K562 (cell line): ENCODE results near the gene EEF2. TPM values are rescaled to one million over a fixed set of nuclear protein-coding genes. Genes with fewer than 3 reads are reported as not detected.

Experiments
- ATAC-seq: fragments of 200-7000 bp; cut with Tn5 transposase; 3 replicates; pipeline ENCODE4 v1.9.1; 2020; ENCODE audit warnings: moderate library complexity
- BruUV-seq: library from RNA; stranded (reverse); fragments of 400-500 nt; replicated peaks from 2 replicates; lab custom pipeline; 2021; lab: Mats Ljungman, UMichigan
- CTCF ChIA-PET: fragments of 300-600 bp; formaldehyde crosslinking; extraction: SDS; loops from one replicate; lab custom pipeline; 2021; ENCODE audit warnings: low intra/inter-chr PET ratio; lab: Yijun Ruan, JAX
- POLR2A ChIA-PET: fragments of 300-600, 350-650 bp; sonication (Branson Sonifier 250); formaldehyde crosslinking; extraction: SDS; loops from one replicate; lab custom pipeline; 2021; ENCODE audit warnings: antibody characterized with exemption, inconsistent platforms; lab: Yijun Ruan, JAX
- DNase-seq, 4 experiments: peaks; one replicate each; pipeline versions ENCODE4 v3.0.0 to v3.0.0-alpha.2; 2011 to 2018; ENCODE audit warnings: low spot score in 3 of 4, mixed read lengths in 3 of 4; ENCODE audit errors: extremely low read depth in 1 of 4
- FAIRE-seq: peaks from 2 replicates; lab custom pipeline; 2011; peaks lifted over from hg19 to GRCh38; lab: Jason Lieb, UNC
- H2AFZ ChIP-seq: 2 replicates; pipeline ENCODE4 v1.6.0; 2011; ENCODE audit warnings: low read depth, low read length, control low read depth, inconsistent platforms
- H3K27ac ChIP-seq: fragments of 200-600 bp; 3 replicates; pipeline ENCODE4 v1.8.0; 2011; ENCODE audit warnings: low read depth, mild to moderate bottlenecking, control low read depth, inconsistent platforms, low read length, moderate library complexity, mixed read lengths; ENCODE audit errors: extremely low read depth
- H3K27me3 ChIP-seq, 2 experiments: fragments of 300-600 bp in 1 of 2; 2 replicates in 1 of 2; 3 replicates in 1 of 2; pipeline versions ENCODE4 v1.6.0 to v1.8.0; 2011; ENCODE audit warnings: inconsistent platforms in 2 of 2, low read length in 2 of 2, mild to moderate bottlenecking in 1 of 2, mixed read lengths in 1 of 2, moderate library complexity in 1 of 2; ENCODE audit not compliant: control insufficient read depth in 2 of 2, insufficient read depth in 2 of 2
- H3K36me3 ChIP-seq: fragments of 300-600 bp; 3 replicates; pipeline ENCODE4 v1.8.0; 2011; ENCODE audit warnings: mild to moderate bottlenecking, low read length, inconsistent platforms; ENCODE audit not compliant: control insufficient read depth, insufficient read depth
- H3K4me1 ChIP-seq, 2 experiments: fragments of 200-600 bp in 1 of 2; replicated peaks in 1 of 2; 2 replicates in 1 of 2; 3 replicates in 1 of 2; pipeline versions ENCODE4 v1.5.1 to v1.8.0; 2011; ENCODE audit warnings: inconsistent platforms in 2 of 2, low read length in 2 of 2, mild to moderate bottlenecking in 1 of 2, mixed read lengths in 1 of 2, moderate library complexity in 1 of 2; ENCODE audit not compliant: control insufficient read depth in 2 of 2, insufficient read depth in 2 of 2
- H3K4me2 ChIP-seq: 2 replicates; pipeline ENCODE4 v1.6.1; 2011; ENCODE audit warnings: low read length, control low read depth, inconsistent platforms, mixed read lengths; ENCODE audit not compliant: insufficient read depth
- H3K4me3 ChIP-seq: fragments of 200-600 bp; sonication (generic), shearing (Covaris generic); 2 replicates; pipeline ENCODE4 v1.5.1; 2016; ENCODE audit warnings: control low read depth, inconsistent platforms
- H3K79me2 ChIP-seq: fragments of 200-600 bp; 3 replicates; pipeline ENCODE4 v1.8.0; 2011; ENCODE audit warnings: low read length, inconsistent platforms; ENCODE audit not compliant: control insufficient read depth, insufficient read depth
- H3K9ac ChIP-seq, 2 experiments: 2 replicates each; pipeline versions ENCODE4 v1.6.0 to v1.6.1; 2011; ENCODE audit warnings: low read depth in 2 of 2, low read length in 2 of 2, control low read depth in 1 of 2, inconsistent platforms in 1 of 2, mild to moderate bottlenecking in 1 of 2, mixed read lengths in 1 of 2; ENCODE audit not compliant: insufficient read depth in 1 of 2
- H3K9me1 ChIP-seq: one replicate; pipeline ENCODE4 v1.6.0; 2011; ENCODE audit warnings: inconsistent platforms, mild to moderate bottlenecking, low read length, moderate library complexity; ENCODE audit not compliant: control insufficient read depth, insufficient read depth
- H3K9me3 ChIP-seq: replicated peaks from 2 replicates; pipeline ENCODE4 v1.5.1; 2011; ENCODE audit warnings: low read depth, low read length, inconsistent platforms; ENCODE audit not compliant: control insufficient read depth, insufficient read depth
- H4K20me1 ChIP-seq: replicated peaks from 2 replicates; pipeline ENCODE4 v1.6.1; 2011; ENCODE audit warnings: low read length, inconsistent platforms, mixed read lengths; ENCODE audit not compliant: control insufficient read depth, insufficient read depth
- EP300 ChIP-seq: IDR thresholded peaks from 2 replicates; pipeline ENCODE4 v1.6.1; 2012; ENCODE audit warnings: low read length, improper control_type of control experiment
- ILK ChIP-seq: fragments of 450-650 bp; IDR thresholded peaks from 2 replicates; pipeline ENCODE4 v1.6.1; 2016; ENCODE audit warnings: missing genetic modification characterization, low read depth, mild to moderate bottlenecking, missing compliant biosample characterization, moderate library complexity, borderline replicate concordance
- POLR3A ChIP-seq: IDR thresholded peaks from 2 replicates; pipeline ENCODE4 v1.6.1; 2011; ENCODE audit warnings: borderline replicate concordance, mild to moderate bottlenecking, moderate library complexity; ENCODE audit not compliant: insufficient read length, insufficient read depth; ENCODE audit errors: extremely low read depth
- RBM17 ChIP-seq: fragments of 200-400 bp; formaldehyde crosslinking; IDR thresholded peaks from 2 replicates; pipeline ENCODE4 v1.6.1; 2017; ENCODE audit warnings: low read depth, mild to moderate bottlenecking, low read length, borderline replicate concordance
- SIRT6 ChIP-seq: IDR thresholded peaks from one replicate; pipeline ENCODE4 v1.6.1; 2012; ENCODE audit warnings: low read depth, mild to moderate bottlenecking, control low read depth, inconsistent platforms, low read length, moderate library complexity
- SMARCC2 ChIP-seq: fragments of 450-650 bp; IDR thresholded peaks from 2 replicates; pipeline ENCODE4 v1.6.1; 2017; ENCODE audit warnings: antibody characterized with exemption, moderate library complexity, mild to moderate bottlenecking, low read depth
- SNRNP70 ChIP-seq: fragments of 200-400 bp; formaldehyde crosslinking; optimal IDR thresholded peaks from 2 replicates; pipeline ENCODE3; 2017; ENCODE audit warnings: low read depth, low read length
- TAF9B ChIP-seq: fragments of 450-650 bp; IDR thresholded peaks from 2 replicates; pipeline ENCODE4 v1.6.1; 2018; ENCODE audit warnings: mild to moderate bottlenecking; ENCODE audit not compliant: partially characterized antibody
- XRCC3 ChIP-seq: fragments of 450-650 bp; IDR thresholded peaks from 2 replicates; pipeline ENCODE4 v1.6.1; 2017; ENCODE audit warnings: mild to moderate bottlenecking, moderate library complexity
- YBX1 ChIP-seq: fragments of 450-650 bp; IDR thresholded peaks from 2 replicates; pipeline ENCODE4 v1.7.1; 2016; ENCODE audit warnings: mild to moderate bottlenecking
- ZSCAN32 ChIP-seq: fragments of 450-650 bp; formaldehyde crosslinking; IDR thresholded peaks from 2 replicates; pipeline ENCODE4 v1.4.0; 2020; ENCODE audit warnings: mild to moderate bottlenecking, moderate library complexity
- WGBS: fragments of 100-300 bp; shearing (Covaris generic); methylation state at CpG from one replicate; pipeline ENCODE4 v1.1.6; 2016; ENCODE audit warnings: low coverage, mixed read lengths; ENCODE audit not compliant: insufficient coverage; ENCODE audit errors: missing lambda C conversion rate; 5-methylcytosine and 5-hydroxymethylcytosine counted together
- in situ Hi-C: fragments of 300-500 bp; cut with MboI; formaldehyde crosslinking; loops from 4 replicates; pipeline ENCODE4 v1.15.0; 2018; ENCODE audit warnings: inconsistent platforms, mixed read lengths
- intact Hi-C: fragments of 100-400 bp; cut with micrococcal nuclease; formaldehyde crosslinking; loops from 2 replicates; pipeline ENCODE4 v1.14.2; 2022
- polyA plus RNA-seq, 8 experiments: library from polyadenylated mRNA; depleted of rRNA in 4 of 8; stranded (reverse) in 5 of 8; unstranded in 3 of 8; fragments of >200 nt; fragmentation: Nextera tagmentation in 2 of 8; fragmentation: Illumina TruSeq in 1 of 8; extraction: Ambion mirVana in 2 of 8; extraction: Trizol in 1 of 8; gene quantifications; 2 replicates each; pipeline versions ENCODE4 v1.2.1 to v1.2.3, GENCODE V29; 2011 to 2014; ENCODE audit warnings: inconsistent platforms in 1 of 8, missing spikeins in 1 of 8
- total RNA-seq, 7 experiments: library from RNA; depleted of rRNA in 6 of 7; stranded (reverse); fragments of >200 nt in 6 of 7; fragmentation: Illumina TruSeq in 2 of 7; extraction: Trizol in 2 of 7; gene quantifications; 2 replicates each; pipeline versions ENCODE4 v1.2.1 to v1.2.3, GENCODE V29; 2011 to 2021; ENCODE audit warnings: low replicate concordance in 1 of 7
- TF ChIP-seq, protein P1 (sequence below), 2 experiments: fragments of 450-650 bp; conservative IDR thresholded peaks; 2 replicates each; pipeline ENCODE4 v1.6.1; 2017; ENCODE audit warnings: mild to moderate bottlenecking in 2 of 2, moderate library complexity in 2 of 2
- TF ChIP-seq, protein P2 (sequence below): sonication (generic); formaldehyde crosslinking; IDR thresholded peaks from 2 replicates; pipeline ENCODE4 v1.8.1; 2023; ENCODE audit warnings: mild to moderate bottlenecking, missing genetic modification reagents

EEF2 gene
- total and polyA plus RNA-seq, 9 of the 15 experiments (the other 6 are each of a cell fraction or from before 2014, with no cell fraction given) = 372 to 3,003 (median 1,453) TPM

DNA sequence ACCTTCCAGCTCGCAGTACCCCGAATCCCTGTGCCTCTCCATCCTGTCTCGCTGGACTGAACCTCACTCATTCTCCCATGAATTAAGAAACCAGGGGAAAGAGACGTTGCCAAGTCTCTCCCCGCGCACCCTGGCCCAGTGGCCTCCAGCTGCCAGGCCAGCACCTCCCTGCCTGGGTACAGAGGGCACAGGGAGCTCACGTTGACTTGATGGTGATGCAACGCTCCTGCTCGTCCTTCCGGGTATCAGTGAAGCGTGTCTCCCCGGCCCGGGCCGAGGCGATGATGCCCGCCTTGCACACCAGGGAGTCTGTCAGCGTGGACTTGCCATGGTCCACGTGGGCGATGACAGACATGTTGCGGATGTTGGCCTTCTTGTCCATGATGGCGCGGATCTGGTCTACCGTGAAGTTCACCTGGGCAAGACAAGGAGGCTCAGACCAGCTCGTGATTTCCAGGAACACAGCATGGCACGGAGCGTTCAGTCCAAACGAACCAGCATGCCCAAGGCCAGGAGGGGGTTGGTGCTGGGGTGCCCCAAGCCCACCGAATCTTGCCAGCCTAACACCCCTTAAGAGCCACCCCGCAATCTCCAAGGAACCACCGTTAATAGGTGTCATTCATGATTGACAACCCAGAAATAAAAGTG lies 1.2 kb downstream of the EEF2 start:
- peaks cover 61% of the 10 kb centered on the region for H3K36me3 ChIP-seq
- H3K4me2 ChIP-seq = peak overlapping the region; percentile 100
- no peak overlapping the region for H2AFZ ChIP-seq
- H3K9ac ChIP-seq = peak overlapping the region; percentile 97 to 100
- H3K9me3 ChIP-seq = no peaks in the 10 kb centered on the region
- BruUV-seq = no TSS peak
- H3K79me2 ChIP-seq = peaks cover 63% of the 10 kb centered on the region
- WGBS = 2% methylated on average over 30 of the region's 30 CpGs
- H3K4me1 ChIP-seq = peaks cover 25 to 68% of the 10 kb centered on the region in 2 experiments; a peak in 4 of 5 replicates
- H4K20me1 ChIP-seq = peaks cover 61% of the 10 kb centered on the region
- POLR2A ChIA-PET = interaction anchor here (0.6 to 9.7 kb wide), 16 partner anchors 8 to 418 kb away, joined by 3 to 215 read pairs (median 4); partner anchors contain the start of genes ATCAY, CHAF1A, DAPK3 and GIPC3
- H3K27ac ChIP-seq = peak overlapping the region; percentile 99
- in situ Hi-C loops (loop anchor here (5.0 kb wide), 1 partner anchor 218 kb away; no protein-coding TSS in a partner anchor), intact Hi-C loops (no loop called here)
- DNase-seq = peak in 3 of 4 experiments; percentile 27 to 58 (median 53)
- H3K9me1 ChIP-seq = peaks cover 22% of the 10 kb centered on the region
- peak overlapping the region; percentile 99 for H3K4me3 ChIP-seq
- CTCF ChIA-PET = interaction anchor here (0.9 kb wide), 1 partner anchor 13 kb away, joined by 3 read pairs; the partner anchor contains the start of gene DAPK3
- FAIRE-seq = no peak
- H3K27me3 ChIP-seq = no peaks in the 10 kb centered on the region
- peak; percentile 3; the same call in 1 of the 3 replicates for ATAC-seq
- TF ChIP-seq ZSCAN32 (CRISPR knock-in tag) (no peak), POLR3A (no peak), SMARCC2 (no peak), SIRT6 (peak; percentile 67), RBM17 (no peak), XRCC3 (no peak), SNRNP70 (no peak), EP300 (no peak), TAF9B (no peak), ILK (no peak), YBX1 (no peak)
- TF ChIP-seq, protein P1, sequence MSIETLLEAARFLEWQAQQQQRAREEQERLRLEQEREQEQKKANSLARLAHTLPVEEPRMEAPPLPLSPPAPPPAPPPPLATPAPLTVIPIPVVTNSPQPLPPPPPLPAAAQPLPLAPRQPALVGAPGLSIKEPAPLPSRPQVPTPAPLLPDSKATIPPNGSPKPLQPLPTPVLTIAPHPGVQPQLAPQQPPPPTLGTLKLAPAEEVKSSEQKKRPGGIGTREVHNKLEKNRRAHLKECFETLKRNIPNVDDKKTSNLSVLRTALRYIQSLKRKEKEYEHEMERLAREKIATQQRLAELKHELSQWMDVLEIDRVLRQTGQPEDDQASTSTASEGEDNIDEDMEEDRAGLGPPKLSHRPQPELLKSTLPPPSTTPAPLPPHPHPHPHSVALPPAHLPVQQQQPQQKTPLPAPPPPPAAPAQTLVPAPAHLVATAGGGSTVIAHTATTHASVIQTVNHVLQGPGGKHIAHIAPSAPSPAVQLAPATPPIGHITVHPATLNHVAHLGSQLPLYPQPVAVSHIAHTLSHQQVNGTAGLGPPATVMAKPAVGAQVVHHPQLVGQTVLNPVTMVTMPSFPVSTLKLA (conservative IDR thresholded peaks at IDR 0.05) = peak; percentile 67 to 91
- TF ChIP-seq, protein P2, sequence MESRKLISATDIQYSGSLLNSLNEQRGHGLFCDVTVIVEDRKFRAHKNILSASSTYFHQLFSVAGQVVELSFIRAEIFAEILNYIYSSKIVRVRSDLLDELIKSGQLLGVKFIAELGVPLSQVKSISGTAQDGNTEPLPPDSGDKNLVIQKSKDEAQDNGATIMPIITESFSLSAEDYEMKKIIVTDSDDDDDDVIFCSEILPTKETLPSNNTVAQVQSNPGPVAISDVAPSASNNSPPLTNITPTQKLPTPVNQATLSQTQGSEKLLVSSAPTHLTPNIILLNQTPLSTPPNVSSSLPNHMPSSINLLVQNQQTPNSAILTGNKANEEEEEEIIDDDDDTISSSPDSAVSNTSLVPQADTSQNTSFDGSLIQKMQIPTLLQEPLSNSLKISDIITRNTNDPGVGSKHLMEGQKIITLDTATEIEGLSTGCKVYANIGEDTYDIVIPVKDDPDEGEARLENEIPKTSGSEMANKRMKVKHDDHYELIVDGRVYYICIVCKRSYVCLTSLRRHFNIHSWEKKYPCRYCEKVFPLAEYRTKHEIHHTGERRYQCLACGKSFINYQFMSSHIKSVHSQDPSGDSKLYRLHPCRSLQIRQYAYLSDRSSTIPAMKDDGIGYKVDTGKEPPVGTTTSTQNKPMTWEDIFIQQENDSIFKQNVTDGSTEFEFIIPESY (CRISPR knock-in tag) = no peak
